ENCODE data around the gene HMGCR.

HMGCR gene

DNA sequence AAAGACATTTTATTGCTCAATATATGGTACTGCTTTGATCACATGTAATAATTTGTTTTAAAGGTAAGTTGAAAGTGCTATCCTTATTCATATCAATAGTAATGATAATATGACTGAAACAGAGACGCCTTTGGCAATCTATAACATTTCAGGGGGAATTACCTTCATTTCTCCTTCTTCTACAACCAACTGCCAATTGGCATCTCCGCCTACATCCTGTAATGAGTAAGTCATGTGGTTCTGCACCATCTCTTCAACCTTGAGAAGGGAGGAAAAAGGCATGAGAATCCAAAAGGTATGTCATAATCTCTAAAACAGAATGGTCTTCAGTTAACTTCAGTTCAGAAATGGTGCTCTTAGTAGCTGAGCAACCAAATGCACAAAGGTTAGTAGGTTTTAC is 52.4 kb downstream of the HMGCR start:
- no peak for DNase-seq

DNA sequence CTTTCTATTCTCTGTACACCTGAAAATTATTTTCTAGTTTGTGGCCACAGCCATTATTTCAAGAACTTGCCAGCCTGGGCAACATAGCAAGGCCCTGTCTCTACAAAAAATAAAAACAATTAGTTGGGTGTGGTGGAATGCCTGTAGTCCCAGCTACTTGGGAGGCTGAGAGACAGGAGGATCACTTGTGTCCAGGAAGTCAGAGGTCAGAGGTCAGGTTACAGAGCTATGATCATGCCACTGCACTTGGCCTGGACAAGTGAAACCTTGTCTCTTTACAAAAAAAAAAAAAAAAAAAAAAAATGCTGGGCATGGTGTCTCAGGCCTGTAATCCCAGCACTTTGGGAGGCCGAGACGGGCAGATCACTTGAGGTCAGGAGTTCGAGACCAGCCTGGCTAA is 58.3 kb downstream of the HMGCR start:
- no peak for DNase-seq

GRCh38 chr5:75405296-75405695 is 68.3 kb downstream of the HMGCR start:
- no peak for DNase-seq
